ENCODE results near the gene CCDC120.
A peak's percentile ranks its signal among the peaks of the same experiment; 100 is the strongest.

The CCDC120 gene

GRCh38 chrX:49058794-49059193, at the start of gene CCDC120:
Gene CCDC120 (plus strand): TSS chrX:49058999. CDS start chrX:49062042, 3,043 bp downstream.
- DNase-seq (ENCODE audit: low spot score), result no peak

GRCh38 chrX:49019050-49019449, 39.7 kb upstream of the CCDC120 start:
- DNase-seq (ENCODE audit: low spot score), result no peak

GRCh38 chrX:49019599-49020249, 39.1 kb upstream of the CCDC120 start:
- no peak for DNase-seq (ENCODE audit: low spot score)

GRCh38 chrX:49029876-49030275, 28.9 kb upstream of the CCDC120 start:
- no peak for DNase-seq (ENCODE audit: low spot score)

- DNase-seq (ENCODE audit: low spot score), result no peak
Observed at GRCh38 chrX:49030283-49030682, 28.5 kb upstream of the CCDC120 start.

GRCh38 chrX:49037883-49038475, 20.8 kb upstream of the CCDC120 start:
- no peak for DNase-seq (ENCODE audit: low spot score)

GRCh38 chrX:49039598-49040375, 19.0 kb upstream of the CCDC120 start:
- peak; percentile 62 for DNase-seq (ENCODE audit: low spot score)

- no peak for DNase-seq (ENCODE audit: low spot score)
Observed at GRCh38 chrX:49040376-49040955, 18.3 kb upstream of the CCDC120 start.

GRCh38 chrX:49041744-49042580, 16.8 kb upstream of the CCDC120 start:
- DNase-seq (ENCODE audit: low spot score), result peak; percentile 9

GRCh38 chrX:49042581-49043219, 16.1 kb upstream of the CCDC120 start:
- no peak for DNase-seq (ENCODE audit: low spot score)

GRCh38 chrX:49043220-49043986, 15.4 kb upstream of the CCDC120 start, which contains the start of gene TFE3:
Gene TFE3 (minus strand): TSS chrX:49043357. CDS start chrX:49043226, 131 bp downstream.
- DNase-seq (ENCODE audit: low spot score), result peak; percentile 99

- DNase-seq (ENCODE audit: low spot score), result no peak
Observed at GRCh38 chrX:49043987-49044281, 14.9 kb upstream of the CCDC120 start.

- DNase-seq (ENCODE audit: low spot score), result peak; percentile 27
Observed at GRCh38 chrX:49053223-49054072, 5.4 kb upstream of the CCDC120 start.

- DNase-seq (ENCODE audit: low spot score), result no peak
Observed at GRCh38 chrX:49054073-49054762, 4.6 kb upstream of the CCDC120 start.

GRCh38 chrX:49059201-49059600, 402 bp downstream of the CCDC120 start:
- DNase-seq (ENCODE audit: low spot score), result no peak

GRCh38 chrX:49059681-49060085, 884 bp downstream of the CCDC120 start:
- no peak for DNase-seq (ENCODE audit: low spot score)

- no peak for DNase-seq (ENCODE audit: low spot score)
Observed at GRCh38 chrX:49060914-49061313, 2.1 kb downstream of the CCDC120 start.

- no peak for DNase-seq (ENCODE audit: low spot score)
Observed at GRCh38 chrX:49061490-49061889, 2.7 kb downstream of the CCDC120 start.

GRCh38 chrX:49061916-49062315, 3.1 kb downstream of the CCDC120 start:
- DNase-seq (ENCODE audit: low spot score), result no peak

All from Ammon's horn (tissue), 1 donor.